ENCODE results near the gene WDR55.

The WDR55 gene

GRCh38 chr5:140631831-140632365, 32.8 kb upstream of the WDR55 start:
- Histone ChIP-seq H4K91ac (ENCODE audit: low read depth, low read length, poor library complexity) (no peak overlapping the region), H3K18ac (ENCODE audit: low read length) (no peak overlapping the region), H3K23ac (ENCODE audit: low read depth, low read length, poor library complexity) (no peak overlapping the region), H3K9ac (ENCODE audit: low read depth, low read length, poor library complexity) (no peak overlapping the region), H3K14ac (ENCODE audit: low read length) (no peak overlapping the region), H2BK5ac (ENCODE audit: low read length) (no peak overlapping the region), H3K4me2 (ENCODE audit: insufficient read depth, low read length, poor library complexity, severe bottlenecking) (no peak overlapping the region), H3K27ac (replicated peaks; ENCODE audit: low read length) (no peak overlapping the region), H3K9me3 (replicated peaks in 1 of 2; ENCODE audit: control insufficient read depth in 2 of 2, insufficient read depth in 1 of 2, low read depth in 1 of 2, low read length in 2 of 2) (peaks cover 10 to 15% of the 10 kb centered on the region in 2 donors), H3K36me3 (replicated peaks in 1 of 2; ENCODE audit: control insufficient read depth in 2 of 2, insufficient read depth in 2 of 2, low read length in 2 of 2) (no peaks in the 10 kb centered on the region), H4K8ac (ENCODE audit: low read depth, low read length) (no peak overlapping the region), H3K4me1 (ENCODE audit: control insufficient read depth in 2 of 2, insufficient read depth in 1 of 2, low read depth in 1 of 2, low read length in 2 of 2) (no peaks in the 10 kb centered on the region), H2BK120ac (ENCODE audit: low read depth, low read length) (no peak overlapping the region), H2BK12ac (ENCODE audit: low read length) (no peak overlapping the region), H3K27me3 (ENCODE audit: control insufficient read depth in 3 of 3, insufficient read depth in 3 of 3, low read depth in 1 of 3, low read length in 3 of 3) (no peaks in the 10 kb centered on the region), H2BK15ac (ENCODE audit: low read length) (no peak overlapping the region), H3K79me1 (ENCODE audit: low read depth, low read length) (no peaks in the 10 kb centered on the region), H2AFZ (ENCODE audit: low read length) (no peak overlapping the region), H2AK5ac (ENCODE audit: low read depth, low read length) (peak overlapping the region; percentile 68), H3K4me3 (ENCODE audit: low read length in 2 of 2) (no peak overlapping the region), H3K4ac (ENCODE audit: low read length) (no peak overlapping the region)
- no CpG with 5 or more reads among the region's 36 CpGs for WGBS, 2 donors (ENCODE audit: extremely low coverage in 2 of 2, insufficient read length in 2 of 2, insufficient replicate concordance in 1 of 2)
- no peak for DNase-seq (ENCODE audit: low spot score)

- H4K8ac ChIP-seq (ENCODE audit: low read depth, low read length): no peak overlapping the region
- no peak overlapping the region for H3K27ac ChIP-seq (replicated peaks; ENCODE audit: low read length)
- no peaks in the 10 kb centered on the region for H3K27me3 ChIP-seq (ENCODE audit: control insufficient read depth in 3 of 3, insufficient read depth in 3 of 3, low read depth in 1 of 3, low read length in 3 of 3)
- WGBS, 2 donors (ENCODE audit: extremely low coverage in 2 of 2, insufficient read length in 2 of 2, insufficient replicate concordance in 1 of 2): no CpG with 5 or more reads among the region's 51 CpGs
- no peak overlapping the region for H4K91ac ChIP-seq (ENCODE audit: low read depth, low read length, poor library complexity)
- H2BK12ac ChIP-seq (ENCODE audit: low read length): no peak overlapping the region
- H2BK5ac ChIP-seq (ENCODE audit: low read length): no peak overlapping the region
- H3K9me3 ChIP-seq (replicated peaks in 1 of 2; ENCODE audit: control insufficient read depth in 2 of 2, insufficient read depth in 1 of 2, low read depth in 1 of 2, low read length in 2 of 2): peaks cover 9 to 13% of the 10 kb centered on the region in 2 donors
- no peak overlapping the region for H3K9ac ChIP-seq (ENCODE audit: low read depth, low read length, poor library complexity)
- H3K4ac ChIP-seq (ENCODE audit: low read length): no peak overlapping the region
- H3K18ac ChIP-seq (ENCODE audit: low read length): no peak overlapping the region
- peak overlapping the region; percentile 68 for H2AK5ac ChIP-seq (ENCODE audit: low read depth, low read length)
- no peak overlapping the region for H3K14ac ChIP-seq (ENCODE audit: low read length)
- H2BK120ac ChIP-seq (ENCODE audit: low read depth, low read length): no peak overlapping the region
- DNase-seq (ENCODE audit: low spot score): no peak
- no peak overlapping the region for H3K4me3 ChIP-seq (ENCODE audit: low read length in 2 of 2)
- no peaks in the 10 kb centered on the region for H3K4me1 ChIP-seq (ENCODE audit: control insufficient read depth in 2 of 2, insufficient read depth in 1 of 2, low read depth in 1 of 2, low read length in 2 of 2)
- no peak overlapping the region for H2BK15ac ChIP-seq (ENCODE audit: low read length)
- H3K36me3 ChIP-seq (replicated peaks in 1 of 2; ENCODE audit: control insufficient read depth in 2 of 2, insufficient read depth in 2 of 2, low read length in 2 of 2): no peaks in the 10 kb centered on the region
- no peak overlapping the region for H3K4me2 ChIP-seq (ENCODE audit: insufficient read depth, low read length, poor library complexity, severe bottlenecking)
- H3K23ac ChIP-seq (ENCODE audit: low read depth, low read length, poor library complexity): no peak overlapping the region
- no peaks in the 10 kb centered on the region for H3K79me1 ChIP-seq (ENCODE audit: low read depth, low read length)
- H2AFZ ChIP-seq (ENCODE audit: low read length): no peak overlapping the region
Measured at GRCh38 chr5:140632366-140633020, 32.2 kb upstream of the WDR55 start.

GRCh38 chr5:140633021-140633471, 31.7 kb upstream of the WDR55 start, which contains the start of gene CD14:
TSS of gene CD14 (minus strand) at chr5:140633175. CDS start at chr5:140633071, 104 bp downstream.
- H3K4me2 ChIP-seq (ENCODE audit: insufficient read depth, low read length, poor library complexity, severe bottlenecking): no peak within 1 kb of the TSS
- peak within 1 kb of the TSS; percentile 68 for H2AK5ac ChIP-seq (ENCODE audit: low read depth, low read length)
- no peak within 1 kb of the TSS for H2BK120ac ChIP-seq (ENCODE audit: low read depth, low read length)
- H4K91ac ChIP-seq (ENCODE audit: low read depth, low read length, poor library complexity): no peak within 1 kb of the TSS
- H2BK15ac ChIP-seq (ENCODE audit: low read length): no peak within 1 kb of the TSS
- H3K9me3 ChIP-seq (replicated peaks in 1 of 2; ENCODE audit: control insufficient read depth in 2 of 2, insufficient read depth in 1 of 2, low read depth in 1 of 2, low read length in 2 of 2): peaks cover 8 to 9% of the 10 kb centered on the region in 2 donors
- H2BK5ac ChIP-seq (ENCODE audit: low read length): no peak within 1 kb of the TSS
- H3K9ac ChIP-seq (ENCODE audit: low read depth, low read length, poor library complexity): no peak within 1 kb of the TSS
- H3K23ac ChIP-seq (ENCODE audit: low read depth, low read length, poor library complexity): no peak within 1 kb of the TSS
- no peaks in the 10 kb centered on the region for H3K4me1 ChIP-seq (ENCODE audit: control insufficient read depth in 2 of 2, insufficient read depth in 1 of 2, low read depth in 1 of 2, low read length in 2 of 2)
- no peak within 1 kb of the TSS for H4K8ac ChIP-seq (ENCODE audit: low read depth, low read length)
- no peak within 1 kb of the TSS for H3K4ac ChIP-seq (ENCODE audit: low read length)
- no peaks in the 10 kb centered on the region for H3K36me3 ChIP-seq (replicated peaks in 1 of 2; ENCODE audit: control insufficient read depth in 2 of 2, insufficient read depth in 2 of 2, low read length in 2 of 2)
- H3K27me3 ChIP-seq (ENCODE audit: control insufficient read depth in 3 of 3, insufficient read depth in 3 of 3, low read depth in 1 of 3, low read length in 3 of 3): no peaks in the 10 kb centered on the region
- H3K14ac ChIP-seq (ENCODE audit: low read length): no peak within 1 kb of the TSS
- no peak within 1 kb of the TSS for H2BK12ac ChIP-seq (ENCODE audit: low read length)
- no peak within 1 kb of the TSS for H3K18ac ChIP-seq (ENCODE audit: low read length)
- no peaks in the 10 kb centered on the region for H3K79me1 ChIP-seq (ENCODE audit: low read depth, low read length)
- peak within 1 kb of the TSS; percentile 13 for H2AFZ ChIP-seq (ENCODE audit: low read length)
- H3K4me3 ChIP-seq (ENCODE audit: low read length in 2 of 2): no peak within 1 kb of the TSS
- no peak within 1 kb of the TSS for H3K27ac ChIP-seq (replicated peaks; ENCODE audit: low read length)
- no peak for DNase-seq (ENCODE audit: low spot score)
- WGBS, 2 donors (ENCODE audit: extremely low coverage in 2 of 2, insufficient read length in 2 of 2, insufficient replicate concordance in 1 of 2): no CpG with 5 or more reads among the region's 16 CpGs

DNA sequence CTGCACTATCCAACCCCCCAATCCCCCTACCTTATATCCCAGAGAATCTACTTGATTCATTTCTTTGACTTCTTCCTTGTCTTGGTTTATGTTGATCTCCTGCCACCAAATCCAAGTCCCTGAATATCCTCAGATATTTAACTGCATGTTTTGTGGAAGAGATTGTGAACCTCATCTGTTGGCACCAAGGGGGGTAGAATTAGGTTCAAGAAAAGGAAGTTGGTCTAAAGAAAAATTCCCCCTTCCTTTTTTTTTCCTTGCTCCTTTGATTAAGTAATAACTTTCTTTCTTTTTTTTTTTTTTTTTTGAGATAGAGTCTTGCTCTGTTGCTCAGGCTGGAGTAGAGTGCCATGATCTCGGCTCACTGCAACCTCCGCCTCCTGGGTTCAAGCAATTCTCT, 31.2 kb upstream of the WDR55 start:
- Histone ChIP-seq H3K4me1 (ENCODE audit: control insufficient read depth in 2 of 2, insufficient read depth in 1 of 2, low read depth in 1 of 2, low read length in 2 of 2) (no peaks in the 10 kb centered on the region), H3K4me3 (ENCODE audit: low read length in 2 of 2) (no peak overlapping the region)

More for the DNA sequence above, 31.2 kb upstream of the WDR55 start:
- Histone ChIP-seq H3K27me3 (ENCODE audit: control insufficient read depth in 3 of 3, insufficient read depth in 3 of 3, low read depth in 1 of 3, low read length in 3 of 3) (no peaks in the 10 kb centered on the region), H3K4ac (ENCODE audit: low read length) (no peak overlapping the region), H2BK15ac (ENCODE audit: low read length) (no peak overlapping the region), H3K27ac (replicated peaks; ENCODE audit: low read length) (no peak overlapping the region), H3K79me1 (ENCODE audit: low read depth, low read length) (no peaks in the 10 kb centered on the region), H2BK12ac (ENCODE audit: low read length) (no peak overlapping the region), H2BK120ac (ENCODE audit: low read depth, low read length) (no peak overlapping the region), H3K9me3 (replicated peaks in 1 of 2; ENCODE audit: control insufficient read depth in 2 of 2, insufficient read depth in 1 of 2, low read depth in 1 of 2, low read length in 2 of 2) (peaks cover 3 to 9% of the 10 kb centered on the region in 2 donors), H2AFZ (ENCODE audit: low read length) (no peak overlapping the region), H3K9ac (ENCODE audit: low read depth, low read length, poor library complexity) (no peak overlapping the region), H2BK5ac (ENCODE audit: low read length) (no peak overlapping the region), H4K91ac (ENCODE audit: low read depth, low read length, poor library complexity) (no peak overlapping the region), H3K4me2 (ENCODE audit: insufficient read depth, low read length, poor library complexity, severe bottlenecking) (no peak overlapping the region), H2AK5ac (ENCODE audit: low read depth, low read length) (no peak overlapping the region), H4K8ac (ENCODE audit: low read depth, low read length) (no peak overlapping the region), H3K23ac (ENCODE audit: low read depth, low read length, poor library complexity) (no peak overlapping the region), H3K14ac (ENCODE audit: low read length) (no peak overlapping the region), H3K18ac (ENCODE audit: low read length) (no peak overlapping the region), H3K36me3 (replicated peaks in 1 of 2; ENCODE audit: control insufficient read depth in 2 of 2, insufficient read depth in 2 of 2, low read length in 2 of 2) (no peaks in the 10 kb centered on the region)
- WGBS, 2 donors (ENCODE audit: extremely low coverage in 2 of 2, insufficient read length in 2 of 2, insufficient replicate concordance in 1 of 2): no CpG with 5 or more reads among the region's 2 CpGs
- DNase-seq (ENCODE audit: low spot score): no peak
